Activated naive CD4-positive, alpha-beta T cell treated with anti-CD3 and anti-CD28 coated beads, Interleukin-2, amount 50 U/mL, for 16 hours (primary cell): ENCODE results near the gene BUB1.
"Not testable (repeated sequence)": the region's sequence is repeated elsewhere in the genome, so short reads cannot be mapped to it uniquely, and the experiment has no call there.

Source experiments
- DNase-seq: peaks from one replicate; pipeline ENCODE4 v3.0.0-alpha.2; 2020

The BUB1 gene

GRCh38 chr2:110690083-110690965, 12.5 kb upstream of the BUB1 start:
- no peak for DNase-seq

DNA sequence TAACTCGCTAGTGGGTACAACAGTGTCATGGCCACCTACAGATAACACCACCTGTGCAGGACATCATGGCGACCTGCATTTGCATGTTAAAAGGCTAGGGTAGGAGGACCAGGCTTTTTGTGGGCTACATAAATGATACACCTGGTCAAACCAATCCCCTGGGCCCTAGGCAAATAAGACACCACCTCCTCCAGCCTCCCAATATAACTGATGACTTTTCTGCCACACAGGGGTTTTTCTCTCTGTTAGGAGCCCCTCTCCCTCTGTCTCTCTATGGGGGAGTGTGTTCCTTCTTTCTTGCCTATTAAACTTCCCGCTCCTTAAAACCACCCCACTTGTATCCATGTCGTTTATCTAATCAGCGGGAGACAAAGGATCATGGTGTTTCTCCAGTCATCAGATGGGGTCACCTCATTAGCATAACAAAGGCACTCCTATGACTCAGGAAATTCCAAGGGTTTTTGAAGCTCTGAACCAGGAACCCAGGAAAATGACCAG, 10.8 kb upstream of the BUB1 start:
- no peak for DNase-seq

GRCh38 chr2:110687775-110688484, 10.1 kb upstream of the BUB1 start:
- not testable (repeated sequence) for DNase-seq

- DNase-seq, result no peak
These were observed 5.0 kb upstream of the BUB1 start for GRCh38 chr2:110682872-110683271.

DNA sequence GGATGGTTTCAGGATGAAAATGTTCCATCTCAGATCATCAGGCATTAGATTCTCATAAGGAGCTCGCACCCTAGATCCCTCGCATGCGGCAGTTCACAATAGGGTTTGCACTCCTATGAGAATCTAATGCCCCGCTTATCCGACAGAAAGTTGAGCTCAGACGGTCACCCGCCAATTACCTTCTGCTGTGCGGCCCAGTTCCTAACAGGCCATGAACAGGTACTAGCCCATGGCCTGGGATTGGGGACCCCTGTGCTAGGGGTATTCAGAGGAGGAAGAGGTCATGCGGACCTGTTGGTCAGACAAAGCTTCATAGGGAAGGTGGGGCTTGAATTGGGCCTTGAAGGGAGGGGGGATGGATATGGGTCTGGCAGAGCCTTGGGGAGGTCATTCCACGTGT, 4.4 kb upstream of the BUB1 start:
- DNase-seq, result no peak

GRCh38 chr2:110680709-110681108, 2.8 kb upstream of the BUB1 start:
- no peak for DNase-seq

DNA sequence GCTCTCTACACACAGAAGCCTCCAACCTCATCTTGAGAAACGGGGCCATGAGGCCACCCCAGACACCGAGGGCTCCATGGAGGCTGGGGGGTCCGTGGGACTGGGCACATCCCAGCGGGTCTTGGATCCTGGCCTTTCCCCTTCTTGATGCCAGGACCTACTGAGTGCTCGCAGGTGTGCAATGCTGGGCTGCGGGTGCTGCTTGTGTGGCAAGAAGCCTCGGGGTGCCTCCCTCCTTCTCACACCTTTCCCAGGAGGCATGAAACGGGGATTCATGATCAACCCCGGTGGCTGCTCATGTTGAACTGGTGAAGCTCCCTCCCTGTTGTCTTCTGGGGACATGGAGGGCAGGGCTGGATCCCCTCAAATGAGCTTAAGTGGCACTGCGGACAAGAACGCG, 2.0 kb upstream of the BUB1 start:
- DNase-seq, result no peak

GRCh38 chr2:110679337-110679707, 1.5 kb upstream of the BUB1 start:
- DNase-seq, result no peak

GRCh38 chr2:110678457-110679336, 834 bp upstream of the BUB1 start:
- peak; percentile 15 for DNase-seq

DNA sequence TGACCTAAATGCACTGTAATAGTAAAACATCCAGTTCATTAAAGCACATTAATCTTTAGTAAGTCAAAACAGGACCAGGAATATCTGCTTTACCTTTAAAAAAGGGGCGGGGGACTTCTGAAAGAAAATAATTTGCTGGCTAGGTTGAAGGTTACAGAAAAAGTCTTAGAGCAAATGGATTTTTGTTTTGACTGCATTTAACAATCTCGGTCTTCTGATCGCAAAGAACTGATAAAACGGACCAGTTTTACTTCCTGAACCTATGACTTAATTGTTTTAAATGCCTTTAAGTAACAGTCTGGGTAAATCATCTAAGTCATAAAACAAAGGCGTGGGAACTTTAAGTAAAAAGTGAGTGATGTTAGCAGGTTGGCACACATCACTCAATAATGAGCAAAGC, 783 bp downstream of the BUB1 start:
- no peak for DNase-seq

DNA sequence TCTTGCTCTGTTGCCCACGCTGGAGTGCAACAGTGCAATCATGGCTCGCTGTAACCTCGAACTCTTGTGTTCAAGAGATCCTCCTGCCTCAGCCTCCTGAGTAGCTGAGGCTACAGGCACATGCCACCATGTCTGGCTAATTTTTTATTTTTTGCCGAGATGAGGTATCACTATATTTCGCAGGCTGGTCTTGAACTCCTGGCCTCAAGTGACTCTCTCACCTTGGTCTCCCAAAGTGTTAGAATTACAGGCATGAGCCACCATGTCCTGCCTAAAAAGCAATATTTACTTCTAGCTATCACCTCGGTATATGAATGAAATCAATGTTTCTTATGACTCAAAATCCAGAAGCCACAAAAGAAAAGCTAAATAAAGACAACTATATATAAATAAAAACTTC, 2.2 kb downstream of the BUB1 start:
- DNase-seq, result no peak

GRCh38 chr2:110674620-110675555, 3.0 kb downstream of the BUB1 start:
- no peak for DNase-seq

GRCh38 chr2:110673201-110673600, 4.7 kb downstream of the BUB1 start:
- DNase-seq, result no peak

DNA sequence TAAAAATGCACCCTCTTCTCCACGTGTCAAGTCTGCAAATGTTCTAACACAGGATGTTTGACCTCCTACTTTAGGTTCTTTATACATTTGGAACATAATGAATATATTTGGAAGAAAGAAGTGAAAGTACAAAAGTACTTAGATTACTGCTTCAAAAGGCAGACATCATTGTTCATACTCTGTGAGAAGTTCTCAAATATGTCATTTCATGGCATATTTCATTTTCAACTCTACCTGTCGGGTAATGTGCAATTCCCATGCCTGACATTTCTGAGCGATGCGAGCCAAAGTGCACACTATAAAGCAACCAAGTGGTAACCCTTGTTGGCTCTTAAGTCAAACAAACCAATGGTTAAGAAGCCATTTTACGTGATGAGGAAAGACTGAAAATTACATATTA, 7.0 kb downstream of the BUB1 start:
- DNase-seq, result no peak

DNA sequence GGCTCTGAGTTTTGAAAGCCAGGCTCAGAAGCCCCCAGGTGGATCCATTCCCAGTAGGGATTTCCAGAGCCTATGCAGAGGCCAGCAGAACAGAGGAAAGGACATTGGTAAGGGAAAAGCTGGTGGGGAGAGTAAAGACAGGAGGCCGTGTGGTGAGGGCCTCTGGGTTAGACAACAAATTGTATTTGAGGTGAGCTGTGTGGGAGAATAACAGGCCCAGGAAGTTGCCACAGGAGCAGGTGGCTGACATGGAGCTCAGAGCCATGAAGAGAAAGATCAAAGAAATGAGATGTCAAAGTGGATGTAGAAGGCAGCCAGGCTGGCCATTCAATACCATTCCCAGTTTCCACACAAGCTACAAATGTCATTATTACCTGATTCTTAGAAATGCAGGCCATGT, 8.8 kb downstream of the BUB1 start:
- DNase-seq, result no peak

DNA sequence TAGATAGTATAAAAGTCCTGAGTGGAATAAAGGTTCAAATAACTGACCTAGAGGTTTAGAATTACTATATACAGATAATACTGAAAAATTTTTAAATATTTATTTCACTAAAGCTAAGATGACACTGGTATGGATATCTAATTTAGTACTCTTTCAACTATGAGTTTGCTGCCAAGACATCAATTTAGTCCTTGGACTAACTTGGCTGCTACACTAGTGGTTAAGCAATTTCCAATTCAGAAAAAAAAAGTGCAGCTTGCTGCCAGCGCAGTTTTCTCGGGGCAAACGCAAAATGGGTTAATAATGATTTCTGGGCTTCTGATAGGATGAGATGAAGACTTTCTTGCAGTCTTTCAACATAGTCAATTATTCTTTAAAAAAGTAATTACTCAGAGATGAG, 10.8 kb downstream of the BUB1 start:
- no peak for DNase-seq

DNA sequence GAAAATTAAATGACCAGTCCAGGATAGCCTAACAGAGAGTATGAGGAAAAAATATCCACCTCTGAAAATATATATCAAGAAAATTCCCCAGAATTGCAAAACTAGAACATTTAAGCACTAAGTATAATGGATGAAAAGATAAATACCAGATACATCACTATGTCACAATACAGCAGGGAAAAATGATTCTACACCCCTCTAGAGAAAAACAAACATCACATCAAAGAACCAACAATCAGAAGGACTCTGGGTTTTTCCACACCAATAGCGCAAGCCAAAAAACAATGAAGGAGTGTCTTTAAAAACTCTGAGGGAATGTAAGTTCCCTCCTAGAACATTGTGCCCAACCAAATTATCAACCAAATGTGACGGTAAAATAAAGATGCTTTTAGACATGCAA, 13.7 kb downstream of the BUB1 start:
- DNase-seq, result no peak

DNA sequence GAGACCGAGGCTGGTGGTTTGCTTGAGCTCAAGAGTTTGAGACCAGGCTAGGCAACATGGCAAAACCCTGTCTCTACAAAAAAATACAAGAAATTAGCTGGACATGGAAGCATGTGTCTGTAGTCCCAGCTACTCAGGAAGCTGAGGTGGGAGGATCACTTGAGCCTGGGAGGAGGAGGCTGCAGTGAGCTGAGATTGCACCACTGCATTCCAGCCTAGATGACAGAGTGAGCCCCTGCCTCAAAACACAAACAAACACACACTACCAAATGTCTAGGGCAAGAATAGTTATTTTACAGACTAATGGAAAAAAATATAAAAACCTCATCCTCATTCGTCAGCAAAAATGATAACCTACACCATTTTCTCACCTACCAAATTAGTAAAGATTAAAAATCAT, 15.3 kb downstream of the BUB1 start:
- DNase-seq, result no peak

DNA sequence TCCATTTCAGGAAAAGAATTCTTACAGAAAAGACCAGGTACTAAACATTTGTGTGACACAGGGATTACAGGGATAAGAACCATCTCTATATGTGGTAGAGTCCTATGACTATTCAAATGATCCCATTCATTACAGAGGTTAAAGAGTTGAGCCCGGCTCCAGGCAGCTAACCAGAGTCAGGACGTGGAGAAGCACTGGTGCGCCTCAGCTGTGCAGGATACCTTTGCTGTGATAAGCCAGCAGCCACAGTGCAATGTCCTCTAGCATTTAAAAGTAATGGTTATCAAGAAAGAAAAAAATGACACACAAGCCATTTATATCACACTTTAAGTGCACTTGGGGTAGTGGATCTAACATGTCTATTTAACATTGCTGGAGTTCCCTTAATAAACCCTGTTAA, 17.3 kb downstream of the BUB1 start:
- no peak for DNase-seq

GRCh38 chr2:110659248-110659647, 18.6 kb downstream of the BUB1 start:
- DNase-seq, result no peak

GRCh38 chr2:110657724-110658305, 20.0 kb downstream of the BUB1 start:
- no peak for DNase-seq

GRCh38 chr2:110655701-110656100, 22.2 kb downstream of the BUB1 start:
- no peak for DNase-seq
